GM12878 (cell line): ENCODE data around the gene ZBTB9. TPM values are rescaled to one million over a fixed set of nuclear protein-coding genes. Genes with fewer than 3 reads are reported as not detected.
A peak's percentile ranks its signal among the peaks of the same experiment; 100 is the strongest.

Experiments
- ATAC-seq: fragments of 200-7000 bp; cut with Tn5 transposase; 3 replicates; pipeline ENCODE4 v1.9.1; 2020; ENCODE audit warnings: mild to moderate bottlenecking, moderate library complexity
- BruUV-seq: library from RNA; stranded (reverse); fragments of 400-500 nt; replicated peaks from 2 replicates; lab custom pipeline; 2021; lab: Mats Ljungman, UMichigan
- CTCF ChIA-PET: fragments of 300-600 bp; sonication (Branson Sonifier 250); formaldehyde crosslinking; extraction: SDS; loops from one replicate; lab custom pipeline; 2021; ENCODE audit warnings: inconsistent platforms; lab: Yijun Ruan, JAX
- POLR2A ChIA-PET: fragments of 350-600 bp; formaldehyde crosslinking; extraction: SDS; loops from one replicate; lab custom pipeline; 2021; ENCODE audit warnings: inconsistent platforms; lab: Charles Lee
- RAD21 ChIA-PET: fragments of 300-600 bp; sonication (Branson Sonifier 250); formaldehyde crosslinking; loops from one replicate; lab custom pipeline; 2023; ENCODE audit warnings: antibody characterized with exemption; ENCODE audit not compliant: unreplicated experiment; lab: Charles Lee
- SMC1A ChIA-PET: fragments of 300-600 bp; sonication (Branson Sonifier 250); formaldehyde crosslinking; loops from one replicate; lab custom pipeline; 2023; ENCODE audit not compliant: unreplicated experiment, uncharacterized antibody; lab: Charles Lee
- DNase-seq: peaks from one replicate; pipeline ENCODE4 v3.0.0-alpha.2; 2011; ENCODE audit warnings: low read depth, low spot score
- FAIRE-seq: peaks from 3 replicates; lab custom pipeline; 2011; peaks lifted over from hg19 to GRCh38; lab: Jason Lieb, UNC
- H2AFZ ChIP-seq: 2 replicates; pipeline ENCODE4 v1.6.0; 2011; ENCODE audit warnings: low read depth, low read length, control low read depth; ENCODE audit not compliant: control insufficient read depth
- H3K27ac ChIP-seq: 2 replicates; pipeline ENCODE4 v1.5.1; 2011; ENCODE audit warnings: control low read depth; ENCODE audit not compliant: control insufficient read depth, insufficient read depth
- H3K27me3 ChIP-seq, 2 experiments: replicated peaks in 1 of 2; 2 replicates each; pipeline versions ENCODE4 v1.6.0 to v1.6.1; 2011; ENCODE audit warnings: low read length in 1 of 2; ENCODE audit not compliant: control insufficient read depth in 2 of 2, insufficient read depth in 2 of 2
- H3K36me3 ChIP-seq, 2 experiments: 2 replicates each; pipeline ENCODE4 v1.5.1; 2011; ENCODE audit warnings: low read length in 1 of 2; ENCODE audit not compliant: control insufficient read depth in 2 of 2, insufficient read depth in 2 of 2
- H3K4me1 ChIP-seq: 2 replicates; pipeline ENCODE4 v1.6.1; 2011; ENCODE audit warnings: mild to moderate bottlenecking, low read length, moderate library complexity, mixed read lengths; ENCODE audit not compliant: control insufficient read depth, insufficient read depth
- H3K4me2 ChIP-seq: 2 replicates; pipeline ENCODE4 v1.6.0; 2011; ENCODE audit warnings: control low read depth; ENCODE audit not compliant: control insufficient read depth, insufficient read depth
- H3K4me3 ChIP-seq: fragments of 200-600 bp; sonication (generic); 2 replicates; pipeline ENCODE4 v1.5.1; 2016
- H3K79me2 ChIP-seq: 2 replicates; pipeline ENCODE4 v1.6.0; 2011; ENCODE audit warnings: low read length; ENCODE audit not compliant: control insufficient read depth, insufficient read depth
- H3K9ac ChIP-seq: 2 replicates; pipeline ENCODE4 v1.8.0; 2011; ENCODE audit warnings: low read length, control low read depth, mixed read lengths; ENCODE audit not compliant: control insufficient read depth, insufficient read depth
- H3K9me3 ChIP-seq: replicated peaks from 3 replicates; pipeline ENCODE4 v1.5.1; 2011; ENCODE audit warnings: mild to moderate bottlenecking, low read length; ENCODE audit not compliant: control insufficient read depth, insufficient read depth
- H4K20me1 ChIP-seq: 2 replicates; pipeline ENCODE4 v1.6.0; 2011; ENCODE audit not compliant: control insufficient read depth, insufficient read depth
- EGR1 ChIP-seq, 2 experiments: IDR thresholded peaks; 1 replicate in 1 of 2; 2 replicates in 1 of 2; pipeline ENCODE4 v1.6.1; 2011 to 2012; ENCODE audit warnings: low read depth in 2 of 2, low read length in 2 of 2, borderline replicate concordance in 1 of 2, mild to moderate bottlenecking in 1 of 2, moderate library complexity in 1 of 2
- ETV6 ChIP-seq, 2 experiments: fragments of 450-650 bp in 1 of 2; IDR thresholded peaks in 1 of 2; conservative IDR thresholded peaks in 1 of 2; 2 replicates each; pipeline ENCODE4 v1.6.1; 2014; ENCODE audit warnings: antibody characterized with exemption in 1 of 2, borderline replicate concordance in 1 of 2, low read depth in 1 of 2, mild to moderate bottlenecking in 1 of 2, moderate library complexity in 1 of 2
- IKZF2 ChIP-seq, 2 experiments: fragments of 450-650 bp; IDR thresholded peaks; 2 replicates each; pipeline ENCODE4 v1.6.1; 2017; ENCODE audit warnings: mild to moderate bottlenecking in 2 of 2, moderate library complexity in 2 of 2
- IRF3 ChIP-seq: fragments of 450-650 bp; IDR thresholded peaks from 2 replicates; pipeline ENCODE4 v1.6.1; 2014; ENCODE audit warnings: mild to moderate bottlenecking
- PKNOX1 ChIP-seq: fragments of 450-650 bp; IDR thresholded peaks from 2 replicates; pipeline ENCODE4 v1.6.1; 2016; ENCODE audit warnings: mild to moderate bottlenecking
- RAD51 ChIP-seq: fragments of 450-650 bp; IDR thresholded peaks from 2 replicates; pipeline ENCODE4 v1.6.1; 2016; ENCODE audit warnings: moderate library complexity, mild to moderate bottlenecking, inconsistent platforms
- SMAD5 ChIP-seq: IDR thresholded peaks from 2 replicates; pipeline ENCODE4 v1.6.1; 2016; ENCODE audit warnings: antibody characterized with exemption, low read depth
- ZSCAN29 ChIP-seq: fragments of 450-650 bp; IDR thresholded peaks from 2 replicates; pipeline ENCODE4 v1.6.1; 2017; ENCODE audit warnings: mild to moderate bottlenecking, moderate library complexity
- WGBS: methylation state at CpG from one replicate; pipeline ENCODE4 v1.1.6; 2016; ENCODE audit warnings: low lambda C conversion rate; ENCODE audit not compliant: insufficient replicate concordance, insufficient coverage; ENCODE audit errors: missing lambda C conversion rate; 5-methylcytosine and 5-hydroxymethylcytosine counted together
- in situ Hi-C: fragments of 300-500 bp; cut with MboI; formaldehyde crosslinking; loops from 9 replicates; pipeline ENCODE4 v1.14.3; 2018; ENCODE audit warnings: mixed read lengths
- intact Hi-C: fragments of 100-400 bp; cut with micrococcal nuclease; formaldehyde crosslinking; loops from one replicate; pipeline ENCODE4 v1.14.2; 2022; ENCODE audit not compliant: unreplicated experiment
- polyA plus RNA-seq, 11 experiments: library from polyadenylated mRNA; depleted of rRNA in 4 of 11; unstranded in 6 of 11; stranded (reverse) in 5 of 11; fragments of >200 nt; fragmentation: Nextera tagmentation in 4 of 11; fragmentation: Illumina TruSeq in 1 of 11; extraction: Ambion mirVana in 4 of 11; extraction: Trizol in 1 of 11; gene quantifications; 1 replicate in 1 of 11; 2 replicates in 10 of 11; pipeline versions ENCODE4 v1.2.1 to v1.2.3, GENCODE V29; 2011 to 2016; ENCODE audit warnings: inconsistent platforms in 2 of 11, missing spikeins in 2 of 11, low read depth in 1 of 11
- total RNA-seq, 4 experiments: library from RNA; depleted of rRNA in 3 of 4; stranded (reverse); fragments of >200 nt in 3 of 4; fragmentation: Illumina TruSeq in 1 of 4; extraction: Trizol in 1 of 4; gene quantifications; 2 replicates each; pipeline versions ENCODE4 v1.2.1 to v1.2.3, GENCODE V29; 2013 to 2021
- TF ChIP-seq, protein P1 (sequence below): fragments of 450-650 bp; IDR thresholded peaks from 2 replicates; pipeline ENCODE4 v1.6.1; 2018; ENCODE audit warnings: mild to moderate bottlenecking, low read depth, moderate library complexity; ENCODE audit not compliant: partially characterized antibody
- TF ChIP-seq, protein P2 (sequence below): fragments of 450-650 bp; conservative IDR thresholded peaks from 2 replicates; pipeline ENCODE4 v1.6.1; 2017; ENCODE audit warnings: mild to moderate bottlenecking, moderate library complexity

The ZBTB9 gene
- total and polyA plus RNA-seq, 10 of the 15 experiments (the other 5 are each of a cell fraction or from before 2014, with no cell fraction given): 1.5 to 12.7 (median 6.9) TPM

- TF ChIP-seq, protein P1, sequence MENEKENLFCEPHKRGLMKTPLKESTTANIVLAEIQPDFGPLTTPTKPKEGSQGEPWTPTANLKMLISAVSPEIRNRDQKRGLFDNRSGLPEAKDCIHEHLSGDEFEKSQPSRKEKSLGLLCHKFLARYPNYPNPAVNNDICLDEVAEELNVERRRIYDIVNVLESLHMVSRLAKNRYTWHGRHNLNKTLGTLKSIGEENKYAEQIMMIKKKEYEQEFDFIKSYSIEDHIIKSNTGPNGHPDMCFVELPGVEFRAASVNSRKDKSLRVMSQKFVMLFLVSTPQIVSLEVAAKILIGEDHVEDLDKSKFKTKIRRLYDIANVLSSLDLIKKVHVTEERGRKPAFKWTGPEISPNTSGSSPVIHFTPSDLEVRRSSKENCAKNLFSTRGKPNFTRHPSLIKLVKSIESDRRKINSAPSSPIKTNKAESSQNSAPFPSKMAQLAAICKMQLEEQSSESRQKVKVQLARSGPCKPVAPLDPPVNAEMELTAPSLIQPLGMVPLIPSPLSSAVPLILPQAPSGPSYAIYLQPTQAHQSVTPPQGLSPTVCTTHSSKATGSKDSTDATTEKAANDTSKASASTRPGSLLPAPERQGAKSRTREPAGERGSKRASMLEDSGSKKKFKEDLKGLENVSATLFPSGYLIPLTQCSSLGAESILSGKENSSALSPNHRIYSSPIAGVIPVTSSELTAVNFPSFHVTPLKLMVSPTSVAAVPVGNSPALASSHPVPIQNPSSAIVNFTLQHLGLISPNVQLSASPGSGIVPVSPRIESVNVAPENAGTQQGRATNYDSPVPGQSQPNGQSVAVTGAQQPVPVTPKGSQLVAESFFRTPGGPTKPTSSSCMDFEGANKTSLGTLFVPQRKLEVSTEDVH: no peak
- no peak for TF ChIP-seq IRF3
- 0 out of 2 replicates have a peak, but pooled peaks have one; percentile 22 for TF ChIP-seq SMAD5
These were observed 37.1 kb upstream of the ZBTB9 start (continued) for GRCh38 chr6:33417128-33417902.

DNA sequence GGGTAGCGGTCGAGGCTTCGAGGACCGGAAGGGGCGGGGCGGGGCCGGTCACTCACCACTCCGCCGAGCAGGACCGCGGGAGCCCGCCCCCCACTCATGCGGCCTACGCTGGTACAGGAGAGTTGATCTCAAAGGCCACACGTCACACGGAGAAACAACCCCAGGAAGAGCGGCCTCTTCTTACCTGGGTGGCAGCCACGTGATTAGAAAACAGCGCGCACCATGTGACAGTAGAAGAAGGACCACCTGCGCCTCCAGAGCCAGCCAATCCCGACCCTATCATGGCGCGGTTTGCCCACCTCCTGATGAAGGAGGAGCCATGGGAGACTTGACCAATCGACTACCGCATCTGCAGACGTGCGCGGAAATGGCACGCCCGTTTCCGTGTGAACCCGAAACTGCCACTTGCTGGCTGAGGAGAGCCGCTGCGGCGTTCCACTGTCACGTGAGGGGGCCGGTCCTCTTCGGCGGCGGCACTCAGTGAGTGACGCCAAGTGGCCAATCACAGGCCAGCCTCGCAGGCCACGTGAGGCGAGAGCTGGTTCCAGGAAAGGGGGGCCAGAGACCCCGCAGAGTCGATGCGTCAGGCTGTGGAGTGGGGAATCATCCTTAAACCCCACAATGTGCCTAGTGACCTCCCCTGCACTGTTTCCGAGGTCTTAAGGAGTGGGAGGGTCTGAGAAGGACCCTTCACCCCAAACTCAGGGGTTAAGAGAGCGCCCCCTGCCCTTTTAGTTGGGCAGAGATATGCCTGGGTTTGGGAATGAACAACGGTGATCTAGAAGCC lies 36.3 kb upstream of the ZBTB9 start, which contains the start of gene CUTA:
CUTA (minus strand) TSS at position 205 of the 787 bp plus-strand sequence; CDS start at position 98, 107 bp downstream.
- intact Hi-C loops (loop anchor here (2.0 to 5.0 kb wide), 2 partner anchors 27 to 101 kb away; partner anchors contain the start of genes KIFC1 and ZBTB22), in situ Hi-C loops (no loop called here)
- CTCF ChIA-PET: interaction anchor here (0.5 to 5.3 kb wide), 14 partner anchors 8 to 189 kb away, joined by 3 to 25 read pairs (median 4); partner anchors contain the start of genes RPS18, VPS52, ZBTB22 and ZBTB9
- TF ChIP-seq ZSCAN29: no peak
- TF ChIP-seq, protein P2, sequence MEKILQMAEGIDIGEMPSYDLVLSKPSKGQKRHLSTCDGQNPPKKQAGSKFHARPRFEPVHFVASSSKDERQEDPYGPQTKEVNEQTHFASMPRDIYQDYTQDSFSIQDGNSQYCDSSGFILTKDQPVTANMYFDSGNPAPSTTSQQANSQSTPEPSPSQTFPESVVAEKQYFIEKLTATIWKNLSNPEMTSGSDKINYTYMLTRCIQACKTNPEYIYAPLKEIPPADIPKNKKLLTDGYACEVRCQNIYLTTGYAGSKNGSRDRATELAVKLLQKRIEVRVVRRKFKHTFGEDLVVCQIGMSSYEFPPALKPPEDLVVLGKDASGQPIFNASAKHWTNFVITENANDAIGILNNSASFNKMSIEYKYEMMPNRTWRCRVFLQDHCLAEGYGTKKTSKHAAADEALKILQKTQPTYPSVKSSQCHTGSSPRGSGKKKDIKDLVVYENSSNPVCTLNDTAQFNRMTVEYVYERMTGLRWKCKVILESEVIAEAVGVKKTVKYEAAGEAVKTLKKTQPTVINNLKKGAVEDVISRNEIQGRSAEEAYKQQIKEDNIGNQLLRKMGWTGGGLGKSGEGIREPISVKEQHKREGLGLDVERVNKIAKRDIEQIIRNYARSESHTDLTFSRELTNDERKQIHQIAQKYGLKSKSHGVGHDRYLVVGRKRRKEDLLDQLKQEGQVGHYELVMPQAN: peak; percentile 33; the same call in 1 of the 2 replicates
- peak; percentile 92 for TF ChIP-seq PKNOX1
- peak in 1 of 2 experiments; percentile 90; a peak in 2 of 4 replicates for TF ChIP-seq ETV6 (conservative IDR thresholded peaks at IDR 0.05 in 1 of 2, IDR thresholded peaks at IDR 0.05 in 1 of 2; ENCODE audit: borderline replicate concordance in 1 of 2, low read depth in 1 of 2)
- peak; percentile 99 for TF ChIP-seq RAD51
- TF ChIP-seq EGR1 (IDR thresholded peaks at IDR 0.05; ENCODE audit: borderline replicate concordance in 1 of 2, low read depth in 2 of 2, low read length in 2 of 2): peak in 1 of 2 experiments; percentile 32; a peak in 1 of 3 replicates
- TF ChIP-seq IKZF2 (IDR thresholded peaks at IDR 0.05): no peak; a peak in 3 of 4 replicates

More for the DNA sequence above, 36.3 kb upstream of the ZBTB9 start, which contains the start of gene CUTA:
- no peaks in the 10 kb centered on the region; a peak in 2 of 4 replicates for H3K27me3 ChIP-seq
- no peaks in the 10 kb centered on the region; the same call in 1 of the 2 replicates for H4K20me1 ChIP-seq
- H3K4me1 ChIP-seq: peaks cover 30% of the 10 kb centered on the region
- FAIRE-seq: peak; percentile 99
- peak within 1 kb of the TSS; percentile 91 for H3K9ac ChIP-seq
- WGBS: under 1% methylated on average over 51 of the region's 51 CpGs
- BruUV-seq: no TSS peak
- SMC1A ChIA-PET: interaction anchor here (0.6 to 2.1 kb wide), 9 partner anchors 10 to 297 kb away, joined by 3 to 8 read pairs (median 4); partner anchors contain the start of gene B3GALT4
- no peaks in the 10 kb centered on the region for H3K9me3 ChIP-seq
- peaks cover 0 to 4% of the 10 kb centered on the region in 2 experiments; a peak in 2 of 4 replicates for H3K36me3 ChIP-seq
- H3K79me2 ChIP-seq: peaks cover 30% of the 10 kb centered on the region
- POLR2A ChIA-PET: interaction anchor here (0.6 to 2.7 kb wide), 12 partner anchors 8 to 161 kb away, joined by 3 to 14 read pairs (median 4); partner anchors contain the start of genes B3GALT4, PFDN6, WDR46 and ZBTB9
- peak; percentile 99 for DNase-seq
- H3K27ac ChIP-seq: peak within 1 kb of the TSS; percentile 97
- RAD21 ChIA-PET: interaction anchor here (1.0 to 1.9 kb wide), 5 partner anchors 12 to 146 kb away, joined by 3 to 8 read pairs (median 5); partner anchors contain the start of genes RPS18, VPS52 and ZBTB9
- H3K4me2 ChIP-seq: peak within 1 kb of the TSS; percentile 100
- H3K4me3 ChIP-seq: peak within 1 kb of the TSS; percentile 98
- peak within 1 kb of the TSS; percentile 83 for H2AFZ ChIP-seq
- ATAC-seq: peak; percentile 91
